ENCODE results near the gene DNAJB6. TPM values are rescaled to one million over a fixed set of nuclear protein-coding genes. Genes with fewer than 3 reads are reported as not detected.

The DNAJB6 gene
- total RNA-seq, 1 donor from 2014 or later, result 155 TPM

DNA sequence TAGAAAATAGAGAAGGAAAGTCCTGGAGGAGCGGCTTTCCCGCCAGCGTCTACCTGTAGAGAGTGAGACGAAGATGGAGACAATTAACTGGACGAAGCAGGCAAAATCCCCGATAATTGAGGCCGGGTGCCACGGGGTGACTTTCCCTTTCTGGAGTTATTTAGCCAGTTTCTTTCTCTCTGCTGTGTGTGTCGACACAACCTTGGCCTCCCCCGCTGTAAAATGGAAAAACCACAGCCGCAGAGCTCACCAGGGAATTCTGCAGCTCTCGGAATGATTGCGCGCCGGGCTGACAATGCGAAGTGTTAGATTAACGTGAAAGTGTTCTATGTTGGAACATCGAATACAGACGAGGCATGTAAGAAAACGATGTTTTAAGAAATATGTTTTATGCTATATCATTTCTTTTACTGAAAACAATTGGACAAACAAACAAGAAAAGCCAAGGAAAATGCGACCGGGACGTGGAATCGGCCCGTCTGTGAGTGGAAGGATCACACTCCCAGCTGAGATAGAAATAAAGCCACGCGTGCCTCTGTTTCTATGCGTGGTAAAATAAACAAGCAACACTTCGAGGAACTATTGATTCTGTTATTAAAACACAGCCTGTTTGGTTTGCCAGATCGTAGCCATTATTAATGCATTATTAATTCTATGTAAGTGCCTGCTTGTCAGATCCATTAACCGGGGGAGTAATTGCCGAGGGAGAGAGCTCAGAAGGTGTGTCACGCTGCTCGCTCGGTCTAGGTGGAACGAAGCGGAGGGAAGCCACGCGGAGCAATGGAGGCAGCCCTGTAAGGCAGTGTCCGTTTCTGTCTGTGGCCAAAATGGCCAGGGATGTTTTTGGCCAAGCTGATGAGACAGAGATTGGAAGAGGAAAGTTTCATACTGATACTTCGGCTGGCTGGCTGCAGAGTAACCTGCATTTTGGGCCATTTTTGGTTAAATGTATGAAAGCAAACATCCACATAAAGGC, 129.4 kb downstream of the DNAJB6 start:
- TF ChIP-seq, protein P1, sequence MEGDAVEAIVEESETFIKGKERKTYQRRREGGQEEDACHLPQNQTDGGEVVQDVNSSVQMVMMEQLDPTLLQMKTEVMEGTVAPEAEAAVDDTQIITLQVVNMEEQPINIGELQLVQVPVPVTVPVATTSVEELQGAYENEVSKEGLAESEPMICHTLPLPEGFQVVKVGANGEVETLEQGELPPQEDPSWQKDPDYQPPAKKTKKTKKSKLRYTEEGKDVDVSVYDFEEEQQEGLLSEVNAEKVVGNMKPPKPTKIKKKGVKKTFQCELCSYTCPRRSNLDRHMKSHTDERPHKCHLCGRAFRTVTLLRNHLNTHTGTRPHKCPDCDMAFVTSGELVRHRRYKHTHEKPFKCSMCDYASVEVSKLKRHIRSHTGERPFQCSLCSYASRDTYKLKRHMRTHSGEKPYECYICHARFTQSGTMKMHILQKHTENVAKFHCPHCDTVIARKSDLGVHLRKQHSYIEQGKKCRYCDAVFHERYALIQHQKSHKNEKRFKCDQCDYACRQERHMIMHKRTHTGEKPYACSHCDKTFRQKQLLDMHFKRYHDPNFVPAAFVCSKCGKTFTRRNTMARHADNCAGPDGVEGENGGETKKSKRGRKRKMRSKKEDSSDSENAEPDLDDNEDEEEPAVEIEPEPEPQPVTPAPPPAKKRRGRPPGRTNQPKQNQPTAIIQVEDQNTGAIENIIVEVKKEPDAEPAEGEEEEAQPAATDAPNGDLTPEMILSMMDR (IDR thresholded peaks at IDR 0.05; ENCODE audit: unreplicated experiment), result no peak
- Mint-ChIP-seq H3K4me3 (ENCODE audit: unreplicated experiment) (no peak overlapping the region), H3K9me3 (ENCODE audit: unreplicated experiment) (peaks cover 31% of the 10 kb centered on the region), H3K36me3 (ENCODE audit: low read depth, unreplicated experiment) (peaks cover 27% of the 10 kb centered on the region), H3K4me1 (ENCODE audit: unreplicated experiment) (no peaks in the 10 kb centered on the region), H3K27ac (ENCODE audit: unreplicated experiment) (no peak overlapping the region), H3K27me3 (ENCODE audit: unreplicated experiment) (peaks cover 16% of the 10 kb centered on the region)
- DNase-seq (ENCODE audit: low spot score), result no peak

DNA sequence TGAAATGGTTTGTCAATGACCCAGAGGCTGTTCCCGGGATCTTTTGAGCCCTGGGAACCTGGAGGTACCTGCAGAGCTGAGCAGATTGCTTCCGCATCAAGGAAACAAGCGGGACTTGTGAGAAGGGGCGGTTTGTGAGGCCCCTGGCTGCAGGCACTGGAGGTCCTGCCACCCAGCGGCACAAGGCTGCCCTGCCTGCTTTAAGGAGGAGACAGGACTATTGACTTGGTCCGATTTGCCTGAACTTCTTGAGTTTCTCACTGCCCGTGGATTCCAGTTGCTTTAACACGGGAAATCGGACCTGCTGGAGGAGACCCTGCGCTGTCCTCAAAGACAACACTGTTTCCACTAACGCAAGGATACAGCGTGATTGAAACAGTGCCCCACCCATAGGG, 130.1 kb downstream of the DNAJB6 start:
- Mint-ChIP-seq H3K4me3 (ENCODE audit: unreplicated experiment) (no peak overlapping the region), H3K36me3 (ENCODE audit: low read depth, unreplicated experiment) (peaks cover 31% of the 10 kb centered on the region), H3K27ac (ENCODE audit: unreplicated experiment) (no peak overlapping the region), H3K9me3 (ENCODE audit: unreplicated experiment) (peaks cover 31% of the 10 kb centered on the region), H3K4me1 (ENCODE audit: unreplicated experiment) (no peaks in the 10 kb centered on the region), H3K27me3 (ENCODE audit: unreplicated experiment) (peaks cover 12% of the 10 kb centered on the region)
- TF ChIP-seq, protein P1 (IDR thresholded peaks at IDR 0.05; ENCODE audit: unreplicated experiment), result no peak
- no peak for DNase-seq (ENCODE audit: low spot score)

Other genes starting within 250 kb of the DNAJB6 start
- gene UBE3C, start 198.1 kb upstream of the DNAJB6 start, total RNA-seq (ENCODE audit: unreplicated experiment), result 54.2 TPM

Data from endothelial cell (in vitro differentiated cells).